Right lobe of liver (tissue), 6 donors: ENCODE measurements around the gene DCBLD2. TPM values are rescaled to one million over a fixed set of nuclear protein-coding genes. Genes with fewer than 3 reads are reported as not detected.

Experiments used
- ATAC-seq, 4 donors: fragments of 200-7000 bp; cut with Tn5 transposase; one replicate each; pipeline ENCODE4 v1.9.1; 2020; ENCODE audit warnings: mild to moderate bottlenecking in 4 of 4, moderate library complexity in 4 of 4
- DNase-seq, 3 donors: peaks; one replicate each; pipeline ENCODE4 v3.0.0-alpha.2; 2020
- H3K27ac ChIP-seq, 3 donors: fragments of 200-600 bp; one replicate each; pipeline ENCODE4 v1.8.0; 2022
- H3K27me3 ChIP-seq, 2 donors: fragments of 200-600 bp; one replicate each; pipeline ENCODE4 v1.8.0; 2022
- H3K36me3 ChIP-seq, 4 donors: fragments of 200-600 bp; sonication (generic) in 1 of 4; one replicate each; pipeline versions ENCODE4 v1.5.1 to v1.8.0; 2017 to 2022; ENCODE audit warnings: control low read depth in 1 of 4
- H3K4me1 ChIP-seq, 4 donors: fragments of 200-600 bp; sonication (generic) in 1 of 4; one replicate each; pipeline versions ENCODE4 v1.5.1 to v1.8.0; 2017 to 2022; ENCODE audit warnings: control low read depth in 1 of 4
- H3K4me3 ChIP-seq, 3 donors: fragments of 200-600 bp; one replicate each; pipeline ENCODE4 v1.8.0; 2022
- H3K9me3 ChIP-seq, 4 donors: fragments of 200-600 bp; sonication (generic) in 1 of 4; one replicate each; pipeline versions ENCODE4 v1.5.1 to v1.8.0; 2017 to 2022; ENCODE audit warnings: control low read depth in 1 of 4
- CTCF ChIP-seq, 4 donors: fragments of 200-600 bp in 3 of 4; fragments of 450-650 bp in 1 of 4; IDR thresholded peaks; one replicate each; pipeline versions ENCODE4 v1.5.1 to v1.8.0; 2016 to 2022; ENCODE audit warnings: antibody characterized with exemption in 4 of 4, mild to moderate bottlenecking in 2 of 4
- POLR2A ChIP-seq: fragments of 450-650 bp; IDR thresholded peaks from one replicate; pipeline ENCODE4 v1.6.1; 2017; ENCODE audit warnings: antibody characterized with exemption, mild to moderate bottlenecking
- WGBS: methylation state at CpG from one replicate; pipeline ENCODE4 v1.1.6; 2018; ENCODE audit warnings: low coverage, low lambda C conversion rate; ENCODE audit not compliant: insufficient coverage; ENCODE audit errors: missing lambda C conversion rate; 5-methylcytosine and 5-hydroxymethylcytosine counted together
- intact Hi-C, 2 donors: fragments of 100-400 bp; cut with DNase I; formaldehyde crosslinking; loops; one replicate each; pipeline versions ENCODE4 v1.11.2 to v1.14.1; 2022
- total RNA-seq, 6 experiments: library from RNA; depleted of rRNA in 2 of 6; stranded (reverse); fragments of >200 nt in 2 of 6; fragmentation: NEBNext Ultra II Directional in 3 of 6; extraction: Animal tissue kit (Norgen Biotek cat#: 25700) in 3 of 6; gene quantifications; one replicate each; pipeline versions ENCODE4 v1.1.0 to v1.2.4, GENCODE V29; 2016 to 2023
- donor health status: DM: no; HTN: yes; CAD: no.
- donor health status: DM: no; HTN: no; CAD: no.
- donor health status: DM: no; HTN: no; CAD: no.
- donor health status: DM: no; HTN: yes; CAD: no.
- donor health status: DM: no; HTN: yes; CAD: no.

The DCBLD2 gene
- total RNA-seq, 6 experiments from 2014 or later = 8.1 to 11.3 (median 10.6) TPM

- H3K27ac ChIP-seq = no peak overlapping the region
- ATAC-seq (no peak), DNase-seq (no peak)
- no peak overlapping the region for H3K4me3 ChIP-seq
- no peaks in the 10 kb centered on the region for H3K9me3 ChIP-seq
- no peaks in the 10 kb centered on the region for H3K36me3 ChIP-seq
- H3K27me3 ChIP-seq = no peaks in the 10 kb centered on the region
- H3K4me1 ChIP-seq = no peaks in the 10 kb centered on the region
- TF ChIP-seq CTCF (IDR thresholded peaks at IDR 0.05) (no peak), POLR2A (no peak)
- 100% methylated on average over 1 of the region's 1 CpG for WGBS
- intact Hi-C loops = no loop called here
Measured at GRCh38 chr3:98890181-98890835, 11.2 kb downstream of the DCBLD2 start.

- no peak overlapping the region for H3K27ac ChIP-seq
- WGBS = 80% methylated on average over 1 of the region's 1 CpG
- TF ChIP-seq POLR2A (no peak), CTCF (IDR thresholded peaks at IDR 0.05) (no peak)
- H3K36me3 ChIP-seq = no peaks in the 10 kb centered on the region
- ATAC-seq (no peak), DNase-seq (no peak)
- H3K9me3 ChIP-seq = no peaks in the 10 kb centered on the region
- intact Hi-C loops = no loop called here
- H3K4me3 ChIP-seq = no peak overlapping the region
- no peaks in the 10 kb centered on the region for H3K4me1 ChIP-seq
- H3K27me3 ChIP-seq = no peaks in the 10 kb centered on the region
Measured at GRCh38 chr3:98887684-98888083, 13.8 kb downstream of the DCBLD2 start.

- intact Hi-C loops = no loop called here
- Histone ChIP-seq H3K4me3 (no peak overlapping the region), H3K36me3 (no peaks in the 10 kb centered on the region), H3K27me3 (no peaks in the 10 kb centered on the region), H3K4me1 (no peaks in the 10 kb centered on the region), H3K9me3 (no peaks in the 10 kb centered on the region), H3K27ac (no peak overlapping the region)
- DNase-seq = no peak
- ATAC-seq = no peak
- TF ChIP-seq POLR2A = no peak
- no peak for TF ChIP-seq CTCF (IDR thresholded peaks at IDR 0.05)
- 74% methylated on average over 2 of the region's 2 CpGs for WGBS
Measured at GRCh38 chr3:98886525-98886924, 15.0 kb downstream of the DCBLD2 start.

GRCh38 chr3:98885851-98886250 is 15.6 kb downstream of the DCBLD2 start:
- Histone ChIP-seq H3K36me3 (no peaks in the 10 kb centered on the region), H3K4me3 (no peak overlapping the region), H3K27me3 (no peaks in the 10 kb centered on the region), H3K9me3 (no peaks in the 10 kb centered on the region), H3K27ac (no peak overlapping the region), H3K4me1 (no peaks in the 10 kb centered on the region)
- intact Hi-C loops = no loop called here
- 79% methylated on average over 1 of the region's 1 CpG for WGBS
- ATAC-seq = no peak
- no peak for DNase-seq
- no peak for TF ChIP-seq CTCF (IDR thresholded peaks at IDR 0.05)
- TF ChIP-seq POLR2A = no peak
